Epithelial cell of esophagus (primary cell): ENCODE results near the gene CARD6.
"Not testable (repeated sequence)": the region's sequence is repeated elsewhere in the genome, so short reads cannot be mapped to it uniquely, and the experiment has no call there.

ENCODE experiments used
- DNase-seq: peaks from one replicate; pipeline ENCODE4 v3.0.0; 2010; ENCODE audit warnings: low read depth
- H3K4me3 ChIP-seq: 2 replicates; pipeline ENCODE4 v1.5.1; 2011; ENCODE audit warnings: mild to moderate bottlenecking, low read length, control low read depth
- TF ChIP-seq, protein P1 (sequence below): IDR thresholded peaks from 2 replicates; pipeline ENCODE4 v1.5.1; 2011; ENCODE audit warnings: low read depth, mild to moderate bottlenecking, low read length, control low read depth, inconsistent platforms; ENCODE audit not compliant: insufficient read depth; ENCODE audit errors: missing control alignments

Gene CARD6

GRCh38 chr5:40842351-40842750 lies 1.2 kb downstream of the CARD6 start:
- H3K4me3 ChIP-seq, result peak overlapping the region; percentile 53
- peak; percentile 60 for DNase-seq
- TF ChIP-seq, protein P1, sequence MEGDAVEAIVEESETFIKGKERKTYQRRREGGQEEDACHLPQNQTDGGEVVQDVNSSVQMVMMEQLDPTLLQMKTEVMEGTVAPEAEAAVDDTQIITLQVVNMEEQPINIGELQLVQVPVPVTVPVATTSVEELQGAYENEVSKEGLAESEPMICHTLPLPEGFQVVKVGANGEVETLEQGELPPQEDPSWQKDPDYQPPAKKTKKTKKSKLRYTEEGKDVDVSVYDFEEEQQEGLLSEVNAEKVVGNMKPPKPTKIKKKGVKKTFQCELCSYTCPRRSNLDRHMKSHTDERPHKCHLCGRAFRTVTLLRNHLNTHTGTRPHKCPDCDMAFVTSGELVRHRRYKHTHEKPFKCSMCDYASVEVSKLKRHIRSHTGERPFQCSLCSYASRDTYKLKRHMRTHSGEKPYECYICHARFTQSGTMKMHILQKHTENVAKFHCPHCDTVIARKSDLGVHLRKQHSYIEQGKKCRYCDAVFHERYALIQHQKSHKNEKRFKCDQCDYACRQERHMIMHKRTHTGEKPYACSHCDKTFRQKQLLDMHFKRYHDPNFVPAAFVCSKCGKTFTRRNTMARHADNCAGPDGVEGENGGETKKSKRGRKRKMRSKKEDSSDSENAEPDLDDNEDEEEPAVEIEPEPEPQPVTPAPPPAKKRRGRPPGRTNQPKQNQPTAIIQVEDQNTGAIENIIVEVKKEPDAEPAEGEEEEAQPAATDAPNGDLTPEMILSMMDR, result no peak

GRCh38 chr5:40844565-40844964 lies 3.4 kb downstream of the CARD6 start:
- no peak for DNase-seq
- TF ChIP-seq, protein P1, result no peak
- H3K4me3 ChIP-seq, result no peak overlapping the region

DNA sequence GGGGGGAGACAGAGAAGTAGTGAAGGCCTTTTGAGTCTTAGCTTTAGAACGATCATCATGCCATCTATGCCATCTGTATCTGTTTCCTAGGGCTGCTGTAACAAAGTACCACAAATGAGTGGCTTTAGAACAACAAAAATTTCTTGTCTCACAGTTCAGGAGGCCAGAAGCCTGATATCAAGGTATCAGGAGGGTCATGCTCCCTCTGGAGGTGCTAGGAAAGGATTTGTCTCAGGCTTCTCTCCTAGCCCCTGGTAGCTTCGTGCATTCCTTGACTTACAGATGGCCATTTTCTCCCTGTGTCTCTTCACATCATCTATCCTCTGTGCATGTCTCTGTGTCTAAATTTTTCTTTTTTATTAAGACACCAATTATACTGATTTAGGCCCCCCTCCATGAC lies 5.2 kb downstream of the CARD6 start:
- H3K4me3 ChIP-seq, result no peak overlapping the region
- TF ChIP-seq, protein P1, result no peak
- DNase-seq, result no peak

DNA sequence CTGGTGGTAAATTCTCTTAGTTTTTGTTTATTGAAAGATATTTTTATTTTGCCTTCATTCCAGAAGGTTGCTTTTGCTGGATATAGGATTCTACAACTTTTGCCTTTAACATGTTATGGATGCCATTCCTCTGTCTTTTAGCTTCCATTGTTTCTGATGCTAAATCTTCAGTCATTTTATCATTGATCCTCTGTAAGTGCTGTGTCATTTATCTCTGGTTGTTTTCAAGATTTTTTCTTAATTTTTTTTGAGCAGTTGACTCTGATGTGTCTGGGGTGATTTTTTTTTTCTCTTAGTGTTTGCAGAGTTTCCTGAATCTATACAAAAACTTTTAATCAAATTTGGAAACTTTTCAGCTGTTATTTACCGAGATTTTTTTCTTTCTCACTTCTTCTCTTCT lies 6.4 kb downstream of the CARD6 start:
- H3K4me3 ChIP-seq, result no peak overlapping the region
- TF ChIP-seq, protein P1, result no peak
- no peak for DNase-seq

DNA sequence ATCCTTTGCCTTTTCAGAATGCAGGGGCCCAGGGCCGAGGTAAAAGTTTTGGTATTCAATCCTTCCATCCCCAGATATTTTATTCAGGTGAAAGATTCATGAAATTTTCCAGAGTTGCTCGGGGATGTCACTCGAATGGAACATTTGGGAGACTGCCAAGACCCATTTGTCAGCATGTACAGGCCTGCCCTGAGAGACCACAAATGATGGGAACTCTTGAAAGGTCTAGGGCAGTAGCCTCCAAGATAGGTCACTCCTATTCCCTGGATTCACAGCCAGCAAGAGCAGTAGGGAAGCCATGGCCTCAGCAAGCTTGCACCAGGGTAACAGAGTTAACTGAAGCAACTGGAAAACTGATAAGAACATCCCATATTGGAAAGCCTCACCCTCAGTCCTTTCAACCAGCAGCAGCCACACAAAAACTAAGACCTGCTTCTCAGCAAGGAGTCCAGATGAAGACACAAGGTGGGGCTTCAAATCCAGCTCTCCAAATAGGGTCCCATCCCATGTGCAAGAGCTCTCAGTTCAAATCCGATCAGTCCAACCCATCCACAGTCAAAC lies 12.5 kb downstream of the CARD6 start:
- DNase-seq, result peak; percentile 39
- TF ChIP-seq, protein P1, result no peak
- no peak overlapping the region for H3K4me3 ChIP-seq

DNA sequence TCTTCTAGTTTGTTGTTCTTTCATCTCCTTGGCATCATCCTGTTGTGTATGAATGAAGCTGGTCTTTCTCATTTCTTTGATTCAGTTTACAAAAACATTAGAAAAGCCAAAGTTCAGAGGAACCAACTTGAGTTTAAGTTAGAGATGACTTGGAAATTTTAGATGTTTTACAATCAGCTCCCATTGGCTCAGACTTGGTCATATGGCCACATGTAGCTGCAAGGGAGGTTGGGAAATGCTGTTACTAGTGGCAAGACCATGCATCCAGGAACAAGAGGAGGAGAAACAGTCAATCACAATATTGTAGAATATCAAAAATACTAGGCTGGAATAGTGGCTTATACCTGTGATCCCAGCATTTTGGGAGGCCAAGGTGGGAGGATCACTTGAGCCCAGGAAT lies 19.5 kb downstream of the CARD6 start:
- no peak overlapping the region for H3K4me3 ChIP-seq
- TF ChIP-seq, protein P1, result no peak
- no peak for DNase-seq

DNA sequence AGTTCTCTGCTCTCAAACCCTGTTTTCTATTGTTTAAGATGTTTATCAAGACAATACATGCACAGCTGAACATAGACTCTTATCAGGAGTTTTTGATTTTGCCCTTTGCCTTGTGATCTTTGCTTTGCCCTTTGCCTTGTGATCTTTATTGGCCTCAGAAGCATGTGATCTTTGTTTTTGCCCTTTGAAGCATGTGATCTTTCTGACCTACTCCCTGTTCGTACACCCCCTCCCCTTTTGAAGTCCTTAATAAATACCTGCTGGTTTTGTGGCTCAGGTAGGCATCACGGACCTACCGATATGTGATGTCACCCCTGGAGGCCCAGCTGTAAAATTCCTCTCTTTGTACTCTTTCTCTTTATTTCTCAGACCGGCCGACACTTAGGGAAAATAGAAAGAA lies 23.8 kb downstream of the CARD6 start:
- not testable (repeated sequence) for DNase-seq, H3K4me3 ChIP-seq
